Hematopoietic multipotent progenitor cell treated with erythropoietin and hydrocortisone succinate and interleukin-3 and kit ligand, for 15 days (in vitro differentiated cells): ENCODE results near the gene GRM1.

Source experiments
- DNase-seq: peaks from one replicate; pipeline ENCODE4 v3.0.0-alpha.2; 2015; ENCODE audit warnings: low spot score

The GRM1 gene

DNA sequence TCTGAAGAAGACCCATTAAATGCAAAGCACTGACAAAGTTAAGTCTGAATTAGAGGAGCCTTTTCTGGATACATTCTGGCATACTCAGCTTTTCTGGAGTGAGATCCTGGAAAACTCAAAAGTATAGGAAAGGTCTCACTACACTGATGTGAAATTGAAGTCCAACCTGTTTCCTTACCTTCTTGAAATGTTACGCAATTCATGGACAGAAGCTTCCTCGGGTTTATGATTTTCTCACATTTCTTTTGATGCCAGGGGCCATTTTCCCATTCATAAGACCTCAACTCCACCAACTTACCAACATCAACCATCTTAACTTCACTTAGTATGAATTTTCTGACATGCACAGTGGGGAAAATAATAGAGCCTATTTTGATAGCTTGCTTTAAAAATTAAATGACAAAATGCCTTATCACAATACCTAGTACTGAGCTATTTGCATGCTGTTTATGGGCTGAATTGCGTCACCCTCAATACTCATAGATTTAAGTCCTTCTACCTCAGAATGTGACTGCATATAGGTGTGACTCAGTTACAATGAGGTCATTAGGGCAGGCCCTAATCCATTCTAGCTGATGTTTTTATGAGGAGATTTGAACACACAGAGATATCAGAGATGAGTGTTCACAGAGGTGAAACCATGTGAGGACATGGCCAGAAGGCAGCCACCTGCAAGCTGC, 441.4 kb downstream of the GRM1 start:
- DNase-seq, result no peak

- DNase-seq, result no peak
Measured at GRCh38 chr6:146472918-146473317, 444.1 kb downstream of the GRM1 start.

DNA sequence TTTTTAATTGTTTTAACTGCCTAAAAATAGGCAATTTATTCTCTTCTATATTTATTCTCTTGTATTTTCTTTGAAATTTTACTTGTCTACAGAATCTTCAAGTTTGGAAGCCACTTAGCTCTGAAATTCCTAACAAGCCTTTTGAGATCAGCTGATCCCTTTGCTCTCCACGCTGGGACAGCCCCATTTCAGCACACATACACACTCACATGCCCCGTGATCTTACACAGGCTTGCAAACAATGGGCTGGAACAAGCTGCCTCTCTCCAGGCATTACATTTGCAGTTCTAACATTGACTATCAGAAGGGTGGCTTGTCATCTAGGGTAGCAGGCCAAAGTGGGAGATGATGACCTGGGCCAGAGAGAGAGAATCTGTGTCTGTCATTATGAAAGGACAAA, 452.7 kb downstream of the GRM1 start:
- no peak for DNase-seq

- no peak for DNase-seq
Measured at GRCh38 chr6:146484411-146484810, 455.5 kb downstream of the GRM1 start.
